H9 (cell line): Measurements from ENCODE around the gene GPD2. TPM values are rescaled to one million over a fixed set of nuclear protein-coding genes. Genes with fewer than 3 reads are reported as not detected.

Experiments used
- DNase-seq: peaks from one replicate; pipeline ENCODE4 v3.0.0-alpha.2; 2017
- H2AFZ ChIP-seq: one replicate; pipeline ENCODE4 v1.6.1; 2013; ENCODE audit warnings: mild to moderate bottlenecking, low read length, control low read depth, moderate library complexity
- H2AK5ac ChIP-seq: 2 replicates; pipeline ENCODE4 v1.6.1; 2013; ENCODE audit warnings: low read length, control low read depth, mixed read lengths; ENCODE audit not compliant: insufficient read length
- H2BK120ac ChIP-seq: one replicate; pipeline ENCODE4 v1.6.1; 2013; ENCODE audit warnings: low read depth, mild to moderate bottlenecking, low read length, control low read depth, inconsistent platforms; ENCODE audit not compliant: poor library complexity, severe bottlenecking
- H2BK12ac ChIP-seq: 2 replicates; pipeline ENCODE4 v1.6.1; 2013; ENCODE audit warnings: low read length, control low read depth, mixed read lengths, low read depth; ENCODE audit not compliant: insufficient read length
- H2BK15ac ChIP-seq: 2 replicates; pipeline ENCODE4 v1.6.1; 2013; ENCODE audit warnings: low read depth, low read length, control low read depth
- H2BK20ac ChIP-seq: one replicate; pipeline ENCODE4 v1.6.1; 2013; ENCODE audit warnings: low read depth, mild to moderate bottlenecking, low read length, control low read depth, inconsistent platforms; ENCODE audit not compliant: poor library complexity, severe bottlenecking
- H2BK5ac ChIP-seq: 2 replicates; pipeline ENCODE4 v1.6.1; 2013; ENCODE audit warnings: low read length, control low read depth, mixed read lengths; ENCODE audit not compliant: insufficient read length
- H3K14ac ChIP-seq: 2 replicates; pipeline ENCODE4 v1.6.1; 2013; ENCODE audit warnings: low read length, control low read depth; ENCODE audit not compliant: insufficient read depth
- H3K18ac ChIP-seq: 2 replicates; pipeline ENCODE4 v1.6.1; 2013; ENCODE audit warnings: low read depth, mild to moderate bottlenecking, mixed read lengths, low read length, control low read depth; ENCODE audit not compliant: insufficient read length
- H3K23ac ChIP-seq: 2 replicates; pipeline ENCODE4 v1.6.1; 2013; ENCODE audit warnings: low read length, control low read depth, mixed read lengths, low read depth; ENCODE audit not compliant: insufficient read length
- H3K23me2 ChIP-seq: 2 replicates; pipeline ENCODE4 v1.6.1; 2013; ENCODE audit warnings: low read depth, mild to moderate bottlenecking, mixed read lengths, low read length, control low read depth; ENCODE audit not compliant: insufficient read length, poor library complexity, severe bottlenecking
- H3K27ac ChIP-seq: 2 replicates; pipeline ENCODE4 v1.5.1; 2013; ENCODE audit warnings: low read length, control low read depth, mixed read lengths, low read depth; ENCODE audit not compliant: insufficient read length
- H3K27me3 ChIP-seq: 2 replicates; pipeline ENCODE4 v1.6.1; 2013; ENCODE audit warnings: low read length, control low read depth, inconsistent platforms; ENCODE audit not compliant: insufficient read depth
- H3K4ac ChIP-seq: 2 replicates; pipeline ENCODE4 v1.6.1; 2013; ENCODE audit warnings: low read depth, mild to moderate bottlenecking, control low read depth, inconsistent platforms, low read length, moderate library complexity
- H3K4me1 ChIP-seq: 2 replicates; pipeline ENCODE4 v1.6.1; 2013; ENCODE audit warnings: low read length, control low read depth, inconsistent platforms; ENCODE audit not compliant: insufficient read depth
- H3K4me2 ChIP-seq: 2 replicates; pipeline ENCODE4 v1.6.1; 2013; ENCODE audit warnings: low read length, control low read depth, mixed read lengths; ENCODE audit not compliant: insufficient read length, insufficient read depth
- H3K56ac ChIP-seq: 2 replicates; pipeline ENCODE4 v1.6.1; 2013; ENCODE audit warnings: low read depth, mild to moderate bottlenecking, mixed read lengths, low read length, control low read depth; ENCODE audit not compliant: insufficient read length
- H3K79me1 ChIP-seq: 2 replicates; pipeline ENCODE4 v1.6.1; 2013; ENCODE audit warnings: low read depth, mild to moderate bottlenecking, moderate library complexity, low read length, control low read depth, inconsistent platforms; ENCODE audit not compliant: insufficient read depth, poor library complexity, severe bottlenecking
- H3K79me2 ChIP-seq: 2 replicates; pipeline ENCODE4 v1.6.1; 2013; ENCODE audit warnings: low read length, control low read depth, inconsistent platforms; ENCODE audit not compliant: insufficient read depth
- H3K9ac ChIP-seq: 2 replicates; pipeline ENCODE4 v1.6.1; 2013; ENCODE audit warnings: low read length, control low read depth, mixed read lengths; ENCODE audit not compliant: insufficient read length; ENCODE audit errors: extremely low read depth
- H3K9me3 ChIP-seq: one replicate; pipeline ENCODE4 v1.6.1; 2013; ENCODE audit warnings: low read depth, low read length, inconsistent platforms; ENCODE audit not compliant: control insufficient read depth
- H3T11ph ChIP-seq: one replicate; pipeline ENCODE4 v1.6.1; 2013; ENCODE audit warnings: mild to moderate bottlenecking, low read length, control low read depth, inconsistent platforms
- H4K20me1 ChIP-seq: one replicate; pipeline ENCODE4 v1.6.1; 2013; ENCODE audit not compliant: control insufficient read depth, insufficient read length, insufficient read depth
- H4K5ac ChIP-seq: 2 replicates; pipeline ENCODE4 v1.6.1; 2013; ENCODE audit warnings: low read depth, mild to moderate bottlenecking, mixed read lengths, low read length, control low read depth; ENCODE audit not compliant: insufficient read length
- H4K8ac ChIP-seq: replicated peaks from 2 replicates; pipeline ENCODE4 v1.6.1; 2013; ENCODE audit warnings: low read length, control low read depth, mixed read lengths, low read depth; ENCODE audit not compliant: insufficient read length
- H4K91ac ChIP-seq: 2 replicates; pipeline ENCODE4 v1.6.1; 2013; ENCODE audit warnings: low read depth, mild to moderate bottlenecking, moderate library complexity, mixed read lengths, low read length, control low read depth; ENCODE audit not compliant: insufficient read length
- H3K27ac Mint-ChIP-seq, 3 experiments: 2 replicates in 2 of 3; 3 replicates in 1 of 3; pipeline ENCODE4 v1.8.0; 2020 to 2021; ENCODE audit warnings: mixed read lengths in 3 of 3, mild to moderate bottlenecking in 1 of 3, moderate library complexity in 1 of 3
- H3K27me3 Mint-ChIP-seq: 2 replicates; pipeline ENCODE4 v1.8.0; 2021; ENCODE audit warnings: low read depth, mild to moderate bottlenecking, moderate library complexity, mixed read lengths
- H3K36me3 Mint-ChIP-seq, 3 experiments: 2 replicates in 2 of 3; 3 replicates in 1 of 3; pipeline ENCODE4 v1.8.0; 2020 to 2021; ENCODE audit warnings: low read depth in 3 of 3, mixed read lengths in 3 of 3; ENCODE audit not compliant: insufficient read depth in 1 of 3
- H3K4me1 Mint-ChIP-seq, 2 experiments: 2 replicates each; pipeline ENCODE4 v1.8.0; 2020; ENCODE audit warnings: mixed read lengths in 2 of 2
- H3K4me3 Mint-ChIP-seq, 2 experiments: 2 replicates in 1 of 2; 3 replicates in 1 of 2; pipeline ENCODE4 v1.8.0; 2020 to 2021; ENCODE audit warnings: mild to moderate bottlenecking in 2 of 2, mixed read lengths in 2 of 2, moderate library complexity in 1 of 2
- H3K9me3 Mint-ChIP-seq, 2 experiments: 2 replicates in 1 of 2; 3 replicates in 1 of 2; pipeline ENCODE4 v1.8.0; 2020; ENCODE audit warnings: mild to moderate bottlenecking in 2 of 2, mixed read lengths in 2 of 2, moderate library complexity in 1 of 2
- CTCF ChIP-seq: fragments of 200-600 bp; sonication (generic); conservative IDR thresholded peaks from 3 replicates; pipeline ENCODE4 v1.8.0; 2021; ENCODE audit warnings: antibody characterized with exemption, mild to moderate bottlenecking
- WGBS: extraction: QIAGEN DNeasy Blood & Tissue Kit; methylation state at CpG from one replicate; pipeline ENCODE4 v1.1.7; 2013; ENCODE audit warnings: missing lambda C conversion rate, low lambda C conversion rate, mixed read lengths; ENCODE audit not compliant: insufficient read length; ENCODE audit errors: extremely low coverage; 5-methylcytosine and 5-hydroxymethylcytosine counted together
- total RNA-seq: library from RNA; stranded (reverse); gene quantifications from 2 replicates; pipeline ENCODE4 v1.2.1, GENCODE V29; 2021

GPD2 gene
- total RNA-seq, 1 experiment from 2014 or later = 46.0 TPM

- Mint-ChIP-seq H3K4me1 (peaks cover 0 to 4% of the 10 kb centered on the region in 2 experiments; a peak in 3 of 4 replicates), H3K9me3 (no peaks in the 10 kb centered on the region), H3K36me3 (no peaks in the 10 kb centered on the region), H3K27me3 (no peaks in the 10 kb centered on the region), H3K4me3 (no peak overlapping the region), H3K27ac (no peak overlapping the region; a peak in 1 of 7 replicates)
- no peak overlapping the region for H2AFZ ChIP-seq
- no peak overlapping the region for H3K56ac ChIP-seq
- no peak overlapping the region for H2BK20ac ChIP-seq
- H3K18ac ChIP-seq = no peak overlapping the region
- no peaks in the 10 kb centered on the region for H3K4me1 ChIP-seq
- H3K27me3 ChIP-seq = no peaks in the 10 kb centered on the region
- WGBS = no CpG with 5 or more reads among the region's 1 CpG
- no peak overlapping the region for H3K27ac ChIP-seq
- no peaks in the 10 kb centered on the region for H3K79me2 ChIP-seq
- H2BK15ac ChIP-seq = no peak overlapping the region
- H4K5ac ChIP-seq = no peak overlapping the region
- H3K4me2 ChIP-seq = no peak overlapping the region
- no peaks in the 10 kb centered on the region for H4K20me1 ChIP-seq
- no peaks in the 10 kb centered on the region for H3K79me1 ChIP-seq
- no peak overlapping the region for H3K4ac ChIP-seq
- DNase-seq = no peak
- no peaks in the 10 kb centered on the region for H3K9me3 ChIP-seq
- H3K9ac ChIP-seq = no peak overlapping the region
- no peak overlapping the region for H4K8ac ChIP-seq
- TF ChIP-seq CTCF = no peak
- H3K23ac ChIP-seq = no peak overlapping the region
- H3K23me2 ChIP-seq = no peaks in the 10 kb centered on the region
- H2BK12ac ChIP-seq = no peak overlapping the region
- H2BK120ac ChIP-seq = no peak overlapping the region
- no peak overlapping the region for H2AK5ac ChIP-seq
- H2BK5ac ChIP-seq = no peak overlapping the region
- no peak overlapping the region for H3K14ac ChIP-seq
- H3T11ph ChIP-seq = no peak overlapping the region
- no peak overlapping the region for H4K91ac ChIP-seq
These were observed 53.0 kb downstream of the GPD2 start for GRCh38 chr2:156489195-156489594.
